Measurements from ENCODE around the gene CCDC188. TPM values are rescaled to one million over a fixed set of nuclear protein-coding genes. Genes with fewer than 3 reads are reported as not detected.

Gene CCDC188
- total RNA-seq, 2 donors from 2014 or later = not detected

DNA sequence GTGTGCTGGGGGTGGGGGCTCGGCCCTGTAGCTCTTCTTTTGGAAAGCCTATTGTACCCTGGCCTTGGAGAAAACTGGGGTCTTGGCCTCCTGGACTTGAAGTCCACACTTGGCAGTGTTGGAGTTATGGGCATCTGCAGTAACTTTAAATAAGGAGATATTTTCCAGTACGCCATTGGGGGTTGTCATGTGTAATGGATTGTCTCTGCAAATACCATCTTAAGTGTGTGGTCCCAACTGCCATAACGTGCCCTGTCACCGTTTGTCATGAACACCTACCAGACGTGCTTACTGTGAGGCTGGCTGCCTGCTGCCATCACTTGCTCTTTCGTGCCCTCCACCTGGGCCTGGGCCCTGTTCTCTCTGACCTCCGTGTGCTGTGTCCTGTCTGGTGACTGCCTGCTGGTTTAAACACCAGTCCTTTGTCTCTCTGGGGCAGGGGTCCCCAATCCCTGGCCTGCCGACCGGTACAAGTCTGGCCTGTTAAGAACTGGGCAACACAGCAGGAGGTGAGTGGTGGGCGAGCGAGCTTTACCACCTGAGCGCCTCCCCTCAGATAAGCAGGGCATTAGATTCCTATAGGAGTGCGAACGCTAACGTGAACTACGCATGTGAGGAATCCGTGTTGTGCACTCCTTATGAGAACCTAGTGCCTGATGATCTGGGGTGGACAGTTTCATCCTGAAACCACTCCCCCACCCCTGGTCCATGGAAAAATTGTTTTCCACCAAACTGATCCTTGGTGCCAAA lies 22.8 kb downstream of the CCDC188 start:
- DNase-seq (ENCODE audit: low spot score) = no peak
- no peaks in the 10 kb centered on the region for H3K9me3 ChIP-seq
- no peak for TF ChIP-seq CTCF (IDR thresholded peaks at IDR 0.05)
- H3K4me1 ChIP-seq (ENCODE audit: control insufficient read depth in 1 of 2, low read depth in 2 of 2) = peaks cover 7 to 18% of the 10 kb centered on the region in 2 donors
- ATAC-seq (ENCODE audit: insufficient number of reproducible peaks, low FRiP score, low read depth) = no peak
- H3K27ac ChIP-seq = no peak overlapping the region
- no peak overlapping the region for H3K4me3 ChIP-seq
- H3K36me3 ChIP-seq = peaks cover 22% of the 10 kb centered on the region
- H3K27me3 ChIP-seq (replicated peaks; ENCODE audit: insufficient read depth) = no peaks in the 10 kb centered on the region

DNA sequence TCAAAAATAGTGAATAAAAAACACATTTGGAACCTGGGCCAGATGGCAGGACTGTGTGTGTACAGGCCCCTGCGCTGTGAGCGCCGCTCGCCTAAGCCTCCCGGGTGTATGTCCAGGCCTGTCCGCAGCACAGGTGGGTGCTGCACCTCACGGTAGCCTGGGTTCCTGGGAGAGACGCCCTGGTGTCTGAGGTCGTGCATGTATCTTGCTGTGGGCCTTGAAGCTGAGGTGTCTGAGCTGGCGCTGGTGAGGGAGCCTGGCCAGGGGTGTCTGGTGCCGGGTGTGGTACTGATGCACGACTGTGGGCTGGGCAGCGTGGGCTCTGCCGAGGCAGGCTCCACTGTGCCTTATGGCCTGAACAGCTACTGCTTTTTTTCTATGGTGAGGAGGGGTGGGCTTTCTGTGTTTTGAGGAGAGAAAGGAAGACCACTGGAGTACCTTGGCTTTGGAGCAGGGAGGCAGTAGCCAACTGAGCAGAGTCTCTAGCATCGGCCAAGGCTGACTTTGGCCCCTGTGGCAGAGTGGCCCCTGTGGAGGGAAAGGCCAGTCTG lies 23.5 kb downstream of the CCDC188 start:
- Histone ChIP-seq H3K27ac (no peak overlapping the region), H3K4me1 (ENCODE audit: control insufficient read depth in 1 of 2, low read depth in 2 of 2) (peaks cover under 1 to 11% of the 10 kb centered on the region in 2 donors), H3K4me3 (no peak overlapping the region), H3K27me3 (replicated peaks; ENCODE audit: insufficient read depth) (no peaks in the 10 kb centered on the region), H3K9me3 (no peaks in the 10 kb centered on the region), H3K36me3 (peaks cover 22% of the 10 kb centered on the region)
- DNase-seq (ENCODE audit: low spot score) = no peak
- TF ChIP-seq CTCF (IDR thresholded peaks at IDR 0.05) = no peak
- ATAC-seq (ENCODE audit: insufficient number of reproducible peaks, low FRiP score, low read depth) = no peak

DNA sequence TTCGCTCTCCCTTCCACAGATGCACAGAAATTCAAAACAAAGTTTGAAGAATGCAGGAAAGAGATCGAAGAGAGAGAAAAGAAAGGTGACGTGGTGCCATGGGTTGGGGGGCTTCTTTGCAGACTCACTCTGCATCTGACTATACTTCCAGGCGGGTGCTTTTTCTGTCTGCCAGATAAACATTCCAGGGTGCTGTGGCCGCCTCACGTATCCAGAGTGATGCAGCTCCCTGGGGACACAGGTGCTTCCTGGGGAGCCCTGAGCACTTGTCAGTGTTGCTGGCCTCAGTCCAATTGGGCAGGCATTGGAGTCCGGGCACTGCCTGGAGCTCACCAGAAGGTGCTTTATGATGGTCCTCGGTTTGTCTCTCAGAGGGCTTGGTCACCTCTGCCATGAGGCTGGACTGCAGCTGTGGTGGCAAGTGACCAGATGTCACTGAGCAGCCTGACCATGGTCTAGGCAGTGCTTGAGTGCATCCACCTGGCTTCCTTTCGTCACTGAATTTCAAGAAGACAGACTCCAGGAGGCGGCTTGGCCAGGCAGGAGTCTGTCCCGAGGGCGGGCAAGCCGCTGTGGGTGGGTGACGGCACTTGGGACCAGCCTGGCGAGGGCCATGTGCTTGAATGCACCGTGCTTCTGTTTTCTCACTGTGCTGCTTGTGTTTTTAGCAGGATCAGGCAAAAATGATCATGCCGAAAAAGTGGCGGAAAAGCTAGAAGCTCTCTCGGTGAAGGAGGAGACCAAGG lies 24.4 kb downstream of the CCDC188 start:
- Histone ChIP-seq H3K27me3 (replicated peaks; ENCODE audit: insufficient read depth) (no peaks in the 10 kb centered on the region), H3K4me1 (ENCODE audit: control insufficient read depth in 1 of 2, low read depth in 2 of 2) (peaks cover 0 to 10% of the 10 kb centered on the region in 2 donors), H3K4me3 (no peak overlapping the region), H3K36me3 (peaks cover 22% of the 10 kb centered on the region), H3K9me3 (no peaks in the 10 kb centered on the region), H3K27ac (no peak overlapping the region)
- ATAC-seq (ENCODE audit: insufficient number of reproducible peaks, low FRiP score, low read depth) (no peak), DNase-seq (ENCODE audit: low spot score) (no peak)
- TF ChIP-seq CTCF (IDR thresholded peaks at IDR 0.05) = no peak

DNA sequence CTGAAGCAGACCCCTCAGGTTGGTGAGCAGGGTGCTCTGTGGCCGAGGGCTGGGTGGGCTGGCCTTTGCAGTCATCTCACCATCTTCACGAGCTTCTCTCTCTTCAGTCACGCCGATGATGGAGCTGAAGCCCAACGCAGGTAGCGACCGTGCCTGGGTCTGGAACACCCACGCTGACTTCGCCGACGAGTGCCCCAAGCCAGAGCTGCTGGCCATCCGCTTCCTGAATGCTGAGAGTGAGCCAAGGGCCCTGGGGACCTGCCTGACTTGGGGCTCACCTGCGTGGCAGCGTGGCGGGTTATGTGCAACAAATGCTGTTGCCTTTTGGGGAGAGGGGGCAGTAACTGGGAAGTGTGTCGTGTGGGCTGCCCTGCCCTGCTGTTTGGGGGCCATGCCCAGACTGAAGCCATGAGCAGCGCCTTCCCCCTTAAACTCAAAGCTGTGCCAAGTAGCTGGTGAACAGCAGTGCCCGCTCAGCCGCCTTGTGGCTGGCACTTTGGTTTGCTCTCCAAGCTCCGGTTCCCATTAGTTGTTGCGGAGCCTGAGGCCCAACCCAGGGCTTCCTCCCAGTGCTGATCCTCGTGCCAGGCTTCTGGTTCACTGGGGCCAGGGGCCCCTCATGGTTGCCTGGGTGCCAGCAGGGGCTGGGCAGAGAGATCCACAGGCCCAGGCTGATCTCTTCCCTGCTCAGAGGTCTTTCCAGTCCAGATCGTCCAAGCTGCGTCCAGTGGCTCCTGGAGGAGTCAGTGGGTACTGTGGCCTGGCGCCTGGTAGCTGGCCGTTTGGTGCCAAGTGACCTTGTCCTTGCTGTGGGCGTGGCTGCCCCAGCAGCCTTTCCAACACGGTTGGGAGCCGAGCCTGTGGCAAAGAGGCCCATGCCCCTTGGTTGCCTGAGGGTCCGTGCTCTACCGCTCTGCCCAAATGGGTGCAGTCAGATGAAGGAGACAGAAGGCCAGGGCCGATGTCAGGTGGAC lies 25.4 kb downstream of the CCDC188 start:
- no peak for ATAC-seq (ENCODE audit: insufficient number of reproducible peaks, low FRiP score, low read depth)
- peaks cover 22% of the 10 kb centered on the region for H3K36me3 ChIP-seq
- H3K27ac ChIP-seq = no peak overlapping the region
- H3K4me1 ChIP-seq (ENCODE audit: control insufficient read depth in 1 of 2, low read depth in 2 of 2) = peaks cover 0 to 6% of the 10 kb centered on the region in 2 donors
- no peak overlapping the region for H3K4me3 ChIP-seq
- no peak for TF ChIP-seq CTCF (IDR thresholded peaks at IDR 0.05)
- no peaks in the 10 kb centered on the region for H3K9me3 ChIP-seq
- DNase-seq (ENCODE audit: low spot score) = no peak
- H3K27me3 ChIP-seq (replicated peaks; ENCODE audit: insufficient read depth) = no peaks in the 10 kb centered on the region

Measured in thoracic aorta (tissue), 2 donors.